Suprapubic skin (tissue), 4 donors: Measurements from ENCODE around the gene TMPRSS11A. TPM values are rescaled to one million over a fixed set of nuclear protein-coding genes. Genes with fewer than 3 reads are reported as not detected.

Source experiments
- DNase-seq, 2 donors: peaks; one replicate each; pipeline ENCODE4 v3.0.0-alpha.2; 2019; ENCODE audit warnings: low spot score in 2 of 2
- H3K27ac ChIP-seq: fragments of 200-600 bp; sonication (generic); one replicate; pipeline ENCODE4 v1.5.1; 2019
- H3K27me3 ChIP-seq: fragments of 200-600 bp; sonication (generic); one replicate; pipeline ENCODE4 v1.5.1; 2019
- H3K36me3 ChIP-seq: fragments of 200-600 bp; sonication (generic); one replicate; pipeline ENCODE4 v1.5.1; 2019
- H3K4me1 ChIP-seq: fragments of 200-600 bp; sonication (generic); one replicate; pipeline ENCODE4 v1.5.1; 2019
- H3K4me3 ChIP-seq: fragments of 200-600 bp; sonication (generic); one replicate; pipeline ENCODE4 v1.5.1; 2019; ENCODE audit warnings: mild to moderate bottlenecking
- H3K9me3 ChIP-seq: fragments of 200-600 bp; sonication (generic); one replicate; pipeline ENCODE4 v1.5.1; 2019
- EP300 ChIP-seq: sonication (generic); formaldehyde crosslinking; IDR thresholded peaks from one replicate; pipeline ENCODE4 v1.6.1; 2017; ENCODE audit warnings: antibody characterized with exemption
- POLR2A ChIP-seq, 2 donors: fragments of 450-650 bp; IDR thresholded peaks; one replicate each; pipeline ENCODE4 v1.6.1; 2017; ENCODE audit warnings: antibody characterized with exemption in 2 of 2, mild to moderate bottlenecking in 2 of 2, moderate library complexity in 2 of 2
- POLR2AphosphoS5 ChIP-seq, 3 donors: sonication (generic); formaldehyde crosslinking; IDR thresholded peaks; one replicate each; pipeline ENCODE4 v1.6.1; 2017; ENCODE audit warnings: antibody characterized with exemption in 3 of 3
- WGBS: methylation state at CpG from one replicate; pipeline ENCODE4 v1.1.5; 2018; 5-methylcytosine and 5-hydroxymethylcytosine counted together
- total RNA-seq, 4 donors: library from RNA; depleted of rRNA; stranded (reverse); fragments of >200 nt; gene quantifications; one replicate each; pipeline ENCODE4 v1.1.0, GENCODE V29; 2016
- TF ChIP-seq, protein P1 (sequence below), 2 donors: fragments of 200-600 bp in 1 of 2; fragments of 450-650 bp in 1 of 2; sonication (generic) in 1 of 2; IDR thresholded peaks; one replicate each; pipeline ENCODE4 v1.5.1; 2016 to 2019; ENCODE audit warnings: antibody characterized with exemption in 2 of 2, mild to moderate bottlenecking in 1 of 2, moderate library complexity in 1 of 2

Gene TMPRSS11A
- total RNA-seq, 4 donors from 2014 or later: not detected

DNA sequence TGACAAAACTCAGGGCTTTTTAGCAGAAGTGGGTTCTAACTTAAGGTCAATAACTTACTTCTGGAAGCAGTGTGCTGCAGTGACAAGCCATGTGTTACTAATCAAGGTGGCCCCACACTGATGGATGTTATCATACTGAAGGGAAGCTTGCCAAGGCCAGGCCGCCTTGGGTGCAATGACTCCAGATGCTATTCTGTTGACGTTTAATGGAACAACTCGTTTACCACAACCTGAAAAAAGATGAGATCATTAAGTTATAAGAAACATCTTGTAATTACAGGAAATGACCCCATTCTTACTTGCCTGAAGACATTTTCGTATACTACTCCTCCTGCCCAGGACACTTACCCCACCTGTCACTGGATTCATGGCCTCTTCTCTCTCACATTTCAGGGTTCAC, 40.6 kb downstream of the TMPRSS11A start:
- no peak for DNase-seq
- Histone ChIP-seq H3K4me3 (no peak overlapping the region), H3K36me3 (no peaks in the 10 kb centered on the region), H3K9me3 (no peaks in the 10 kb centered on the region), H3K27ac (no peak overlapping the region), H3K27me3 (no peaks in the 10 kb centered on the region), H3K4me1 (no peaks in the 10 kb centered on the region)
- TF ChIP-seq POLR2AphosphoS5 (IDR thresholded peaks at IDR 0.05): no peak
- TF ChIP-seq, protein P1, sequence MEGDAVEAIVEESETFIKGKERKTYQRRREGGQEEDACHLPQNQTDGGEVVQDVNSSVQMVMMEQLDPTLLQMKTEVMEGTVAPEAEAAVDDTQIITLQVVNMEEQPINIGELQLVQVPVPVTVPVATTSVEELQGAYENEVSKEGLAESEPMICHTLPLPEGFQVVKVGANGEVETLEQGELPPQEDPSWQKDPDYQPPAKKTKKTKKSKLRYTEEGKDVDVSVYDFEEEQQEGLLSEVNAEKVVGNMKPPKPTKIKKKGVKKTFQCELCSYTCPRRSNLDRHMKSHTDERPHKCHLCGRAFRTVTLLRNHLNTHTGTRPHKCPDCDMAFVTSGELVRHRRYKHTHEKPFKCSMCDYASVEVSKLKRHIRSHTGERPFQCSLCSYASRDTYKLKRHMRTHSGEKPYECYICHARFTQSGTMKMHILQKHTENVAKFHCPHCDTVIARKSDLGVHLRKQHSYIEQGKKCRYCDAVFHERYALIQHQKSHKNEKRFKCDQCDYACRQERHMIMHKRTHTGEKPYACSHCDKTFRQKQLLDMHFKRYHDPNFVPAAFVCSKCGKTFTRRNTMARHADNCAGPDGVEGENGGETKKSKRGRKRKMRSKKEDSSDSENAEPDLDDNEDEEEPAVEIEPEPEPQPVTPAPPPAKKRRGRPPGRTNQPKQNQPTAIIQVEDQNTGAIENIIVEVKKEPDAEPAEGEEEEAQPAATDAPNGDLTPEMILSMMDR (IDR thresholded peaks at IDR 0.05): no peak
- no peak for TF ChIP-seq EP300
- TF ChIP-seq POLR2A (IDR thresholded peaks at IDR 0.05): no peak
- WGBS: 53% methylated on average over 4 of the region's 4 CpGs

DNA sequence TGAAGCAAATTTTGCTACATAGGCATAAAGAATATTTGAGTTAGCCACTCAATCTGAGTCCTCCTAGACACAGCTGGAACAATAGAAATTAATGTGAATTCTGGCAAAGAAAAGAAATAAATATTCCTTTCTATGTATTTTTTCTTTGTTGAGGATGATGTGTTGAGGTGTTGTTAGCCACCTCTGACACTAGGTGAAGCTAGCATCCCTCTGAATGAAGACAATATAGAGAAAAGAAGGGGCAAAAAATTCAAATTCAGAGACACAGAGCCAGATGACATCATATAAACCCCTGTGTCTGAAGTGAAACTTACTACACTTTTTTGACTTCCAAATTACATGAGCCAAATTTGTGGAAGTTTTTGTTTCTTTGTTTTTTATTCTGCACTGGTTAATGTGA, 44.9 kb downstream of the TMPRSS11A start:
- Histone ChIP-seq H3K4me3 (no peak overlapping the region), H3K36me3 (no peaks in the 10 kb centered on the region), H3K27ac (no peak overlapping the region), H3K9me3 (no peaks in the 10 kb centered on the region), H3K27me3 (no peaks in the 10 kb centered on the region), H3K4me1 (no peaks in the 10 kb centered on the region)
- no peak for TF ChIP-seq EP300
- TF ChIP-seq, protein P1 (IDR thresholded peaks at IDR 0.05): no peak
- DNase-seq: no peak

DNA sequence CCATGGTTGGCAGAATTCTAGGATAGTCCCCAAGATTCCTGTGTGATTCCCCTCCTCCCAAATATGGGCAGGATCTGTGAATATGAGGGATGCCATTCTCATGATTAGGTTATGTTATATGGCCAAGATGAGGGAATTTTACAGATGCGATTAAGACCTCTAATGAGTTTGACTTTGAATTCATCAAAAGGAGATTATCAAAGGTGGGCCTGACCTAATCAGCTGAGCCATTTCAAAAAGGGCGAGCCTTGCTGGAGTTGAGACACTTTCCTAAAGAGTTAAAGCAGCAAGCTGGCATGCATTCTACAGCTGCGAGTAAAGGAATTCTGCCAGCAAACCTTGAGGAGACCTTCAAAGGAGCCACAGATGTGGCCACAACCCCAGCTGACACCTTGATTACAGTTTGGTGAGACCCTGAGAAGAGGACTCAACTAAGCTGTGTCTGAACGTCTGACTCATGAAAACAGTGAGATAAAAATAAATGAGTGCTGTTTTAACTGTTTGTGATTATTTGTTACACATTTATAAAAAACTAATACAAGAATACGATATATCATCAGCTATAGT, 47.8 kb downstream of the TMPRSS11A start:
- TF ChIP-seq, protein P1 (IDR thresholded peaks at IDR 0.05): no peak
- TF ChIP-seq POLR2AphosphoS5 (IDR thresholded peaks at IDR 0.05): no peak
- TF ChIP-seq EP300: no peak
- TF ChIP-seq POLR2A (IDR thresholded peaks at IDR 0.05): no peak
- no peaks in the 10 kb centered on the region for H3K9me3 ChIP-seq
- no peak overlapping the region for H3K4me3 ChIP-seq
- WGBS: 68% methylated on average over 5 of the region's 5 CpGs
- H3K27ac ChIP-seq: no peak overlapping the region
- DNase-seq: no peak
- no peaks in the 10 kb centered on the region for H3K4me1 ChIP-seq
- H3K36me3 ChIP-seq: no peaks in the 10 kb centered on the region
- no peaks in the 10 kb centered on the region for H3K27me3 ChIP-seq

DNA sequence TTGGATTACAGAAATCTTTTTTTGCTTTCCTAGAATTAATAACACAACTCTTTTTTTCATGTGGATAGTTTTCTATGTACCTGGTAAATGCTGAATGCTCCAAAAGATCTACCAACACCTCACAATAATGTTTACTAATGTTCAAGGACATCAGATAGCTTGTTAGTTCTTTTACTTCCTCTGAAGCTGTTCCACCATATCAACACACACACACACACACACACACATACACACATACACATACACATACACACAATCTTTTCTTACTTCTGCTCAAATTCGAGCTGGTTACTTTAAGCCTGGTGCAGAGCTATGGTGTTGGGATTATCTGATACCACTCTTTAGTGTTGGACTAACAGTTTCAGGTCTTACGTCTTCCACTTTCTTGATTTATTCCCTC, 51.2 kb downstream of the TMPRSS11A start:
- Histone ChIP-seq H3K27ac (no peak overlapping the region), H3K9me3 (no peaks in the 10 kb centered on the region), H3K27me3 (no peaks in the 10 kb centered on the region), H3K4me3 (no peak overlapping the region), H3K4me1 (no peaks in the 10 kb centered on the region), H3K36me3 (no peaks in the 10 kb centered on the region)
- DNase-seq: no peak
- 91% methylated on average over 2 of the region's 2 CpGs for WGBS
- TF ChIP-seq EP300: no peak
- TF ChIP-seq POLR2A (IDR thresholded peaks at IDR 0.05): no peak
- TF ChIP-seq POLR2AphosphoS5 (IDR thresholded peaks at IDR 0.05): no peak
- TF ChIP-seq, protein P1 (IDR thresholded peaks at IDR 0.05): no peak

DNA sequence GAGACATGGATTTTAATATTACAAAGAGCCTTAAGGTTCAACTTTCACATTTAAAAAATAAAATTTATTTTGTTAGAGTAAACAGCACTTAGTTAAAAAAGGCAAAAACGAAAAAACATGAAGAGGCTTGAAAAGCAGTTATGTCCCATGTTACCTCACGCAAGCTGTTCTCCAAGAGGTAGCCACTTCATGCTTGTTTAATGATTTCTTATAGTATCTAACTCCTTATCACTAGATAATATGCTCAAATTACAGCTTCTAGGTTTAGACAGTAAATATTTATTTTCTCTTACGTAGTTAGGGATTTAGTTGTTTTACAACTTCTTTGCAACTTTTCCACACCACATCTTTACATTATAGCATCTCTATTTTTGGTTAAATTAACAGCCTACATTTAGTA, 51.7 kb downstream of the TMPRSS11A start:
- TF ChIP-seq POLR2A (IDR thresholded peaks at IDR 0.05) (no peak), EP300 (no peak), POLR2AphosphoS5 (IDR thresholded peaks at IDR 0.05) (no peak)
- TF ChIP-seq, protein P1 (IDR thresholded peaks at IDR 0.05): no peak
- H3K4me1 ChIP-seq: no peaks in the 10 kb centered on the region
- WGBS: 84% methylated on average over 3 of the region's 3 CpGs
- H3K27ac ChIP-seq: no peak overlapping the region
- no peaks in the 10 kb centered on the region for H3K36me3 ChIP-seq
- H3K27me3 ChIP-seq: no peaks in the 10 kb centered on the region
- no peak overlapping the region for H3K4me3 ChIP-seq
- no peak for DNase-seq
- H3K9me3 ChIP-seq: no peaks in the 10 kb centered on the region
